Measurements from ENCODE around the gene RAD51B.
A peak's percentile ranks its signal among the peaks of the same experiment; 100 is the strongest.

The RAD51B gene

DNA sequence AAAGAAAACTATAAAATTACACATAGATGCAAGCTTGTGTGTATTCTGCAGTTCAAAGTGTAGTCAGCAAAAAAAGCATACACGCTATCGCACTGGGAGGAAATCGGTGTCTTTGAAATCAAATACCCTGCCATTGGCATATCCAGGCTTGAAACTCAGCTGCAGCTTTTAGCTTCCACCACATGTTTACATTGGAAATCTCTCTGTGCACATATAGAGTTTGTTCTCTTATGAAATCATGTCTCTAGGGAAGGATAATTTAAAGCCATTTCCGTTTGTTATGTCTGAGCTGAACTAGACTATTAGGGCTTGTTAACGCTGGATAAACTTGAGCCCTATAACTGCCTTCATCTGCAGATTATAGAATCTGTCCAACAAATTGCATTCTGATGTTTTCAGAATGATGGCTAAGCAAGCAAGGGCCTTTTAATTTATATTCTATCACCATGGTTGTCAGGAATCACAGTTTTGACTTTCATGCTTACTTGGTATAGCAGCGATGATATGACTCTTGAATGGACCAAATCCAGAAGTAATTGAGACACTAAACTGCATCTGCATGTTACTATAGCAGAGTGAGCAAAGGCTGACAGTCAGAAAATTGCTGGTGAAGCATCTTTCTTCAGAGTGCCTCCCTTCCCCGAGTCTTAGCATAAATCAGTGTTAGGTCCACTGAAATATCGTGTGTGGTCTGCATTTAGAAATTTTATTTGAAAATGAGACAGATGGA is 530.5 kb downstream of the RAD51B start:
- DNase-seq: peak; percentile 11

DNA sequence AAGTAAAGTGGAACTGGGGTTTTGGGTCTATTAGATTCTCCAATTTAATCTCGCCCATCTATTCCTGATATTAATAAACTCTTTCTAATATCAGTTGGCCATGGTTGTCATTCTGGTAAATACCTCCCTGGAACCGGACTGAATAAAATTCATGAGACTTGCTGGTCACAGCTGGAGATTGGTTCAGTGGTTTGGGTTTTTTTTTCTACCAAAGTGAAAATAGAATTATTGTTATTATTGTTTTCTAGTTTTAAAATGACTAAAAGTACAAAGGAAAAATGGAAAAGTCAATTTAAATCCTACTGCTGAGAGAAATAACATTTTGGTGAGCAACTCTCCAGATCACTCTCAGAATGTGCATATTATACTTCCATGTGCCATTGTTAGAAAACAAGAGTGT is 535.8 kb downstream of the RAD51B start:
- no peak for DNase-seq

DNA sequence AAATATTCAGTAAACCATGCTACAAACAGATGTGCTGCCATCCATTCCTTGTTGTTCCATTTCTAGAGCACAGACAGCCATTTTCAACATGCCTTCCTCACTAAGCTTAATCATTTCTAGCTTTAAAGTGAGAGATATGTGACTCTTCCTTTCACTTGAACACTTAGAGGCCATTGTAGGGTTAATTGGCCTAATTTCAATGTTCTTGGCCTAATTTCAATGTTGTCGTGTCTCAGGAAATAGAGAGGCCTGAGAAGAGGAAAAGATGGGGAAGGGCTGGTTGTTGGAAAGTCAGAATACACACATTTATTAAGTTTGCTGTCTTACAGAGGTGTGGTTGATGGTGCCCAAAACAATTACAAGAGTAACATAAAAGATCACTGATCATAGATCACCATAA is 538.2 kb downstream of the RAD51B start:
- no peak for DNase-seq

DNA sequence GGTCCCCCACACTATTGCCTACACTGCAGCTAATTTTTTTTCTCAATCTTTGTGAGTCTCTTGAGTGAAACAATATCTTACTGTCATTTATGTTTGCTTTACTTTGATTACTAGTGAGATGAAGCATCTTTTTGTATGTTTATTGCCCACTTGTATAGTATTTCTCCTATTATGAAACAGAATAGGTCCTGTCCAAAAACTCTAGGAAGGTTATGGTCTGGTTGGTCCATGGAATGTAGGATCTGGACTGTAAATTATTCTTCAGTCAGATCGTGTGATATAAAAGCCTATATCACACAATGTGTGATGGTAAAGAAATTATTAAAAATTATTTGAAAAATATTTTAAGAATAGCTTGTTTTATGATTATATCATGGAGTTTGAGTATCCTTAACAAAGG is 538.9 kb downstream of the RAD51B start:
- no peak for DNase-seq

DNA sequence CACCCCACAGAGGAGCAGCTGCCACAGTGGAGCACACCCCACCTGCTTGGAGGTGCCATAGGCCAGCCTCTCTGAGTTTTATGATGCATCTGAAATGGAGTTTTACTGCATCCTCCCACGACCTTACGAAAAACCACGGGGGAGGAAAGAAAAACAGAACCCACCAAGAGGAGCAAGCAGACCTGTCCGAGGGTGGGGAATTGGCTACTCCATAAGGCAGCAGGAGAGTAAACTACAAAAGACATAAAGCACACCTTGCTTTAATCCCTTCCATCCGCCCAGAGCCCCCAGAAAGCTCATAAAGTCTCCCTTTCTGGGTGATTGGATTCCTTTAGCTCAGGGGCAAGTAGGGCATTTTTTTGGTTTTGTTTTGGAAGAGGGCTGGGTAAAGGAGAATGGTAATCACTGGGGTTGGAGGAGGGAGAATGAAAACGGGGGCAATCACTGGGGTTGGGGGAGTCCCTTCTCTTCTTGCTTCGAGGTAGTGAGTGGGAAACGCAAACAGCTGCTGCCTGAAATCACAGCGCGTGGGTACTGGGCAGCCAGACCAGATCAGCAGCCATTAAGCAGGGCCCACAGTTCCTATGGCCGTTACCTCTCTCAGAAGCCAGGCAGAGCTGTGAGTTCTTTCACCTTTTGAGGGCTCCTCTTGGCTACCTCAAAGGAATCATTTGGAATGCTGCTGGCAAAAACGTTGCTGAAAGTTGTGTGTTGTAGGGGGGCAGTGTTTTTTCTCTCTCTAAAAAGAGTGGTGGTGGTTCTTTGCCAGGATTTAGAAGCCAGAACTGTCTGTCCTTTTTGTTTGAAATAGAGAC is 539.6 kb downstream of the RAD51B start:
- DNase-seq: no peak

DNA sequence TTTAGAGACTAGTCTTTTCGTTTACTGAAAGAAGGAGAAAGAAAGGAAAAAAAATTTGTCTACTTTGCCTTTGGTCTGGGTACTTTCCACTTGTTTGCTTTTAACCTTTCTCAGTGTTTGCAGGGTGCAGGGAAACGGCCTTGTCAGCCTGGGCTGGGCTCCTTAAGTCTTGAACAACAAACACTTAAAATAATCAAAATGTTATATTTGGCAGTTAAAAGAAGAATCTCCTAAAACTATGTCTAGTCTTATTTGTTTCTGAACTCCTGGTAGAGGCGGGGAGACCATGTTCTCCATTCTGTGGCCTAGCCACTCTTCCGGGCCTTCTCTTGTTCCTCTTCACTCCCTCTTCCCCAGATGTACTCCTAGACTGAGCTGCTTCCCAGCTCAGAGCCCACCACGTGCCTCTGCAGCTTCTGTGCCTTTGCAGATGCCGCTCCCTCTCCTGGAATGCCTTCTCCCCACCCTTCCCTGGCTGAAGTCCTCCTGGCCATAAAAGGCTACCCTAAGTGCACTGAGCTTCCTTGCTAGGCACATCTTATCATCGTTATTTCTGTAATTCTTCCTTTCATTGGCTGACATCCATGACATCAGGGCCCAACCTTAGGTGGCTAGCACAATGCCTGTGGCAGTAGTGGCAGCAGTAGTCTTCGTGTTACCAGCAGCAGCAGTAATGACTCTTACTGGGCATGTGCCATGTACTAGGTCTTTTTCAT is 540.4 kb downstream of the RAD51B start:
- DNase-seq: no peak

DNA sequence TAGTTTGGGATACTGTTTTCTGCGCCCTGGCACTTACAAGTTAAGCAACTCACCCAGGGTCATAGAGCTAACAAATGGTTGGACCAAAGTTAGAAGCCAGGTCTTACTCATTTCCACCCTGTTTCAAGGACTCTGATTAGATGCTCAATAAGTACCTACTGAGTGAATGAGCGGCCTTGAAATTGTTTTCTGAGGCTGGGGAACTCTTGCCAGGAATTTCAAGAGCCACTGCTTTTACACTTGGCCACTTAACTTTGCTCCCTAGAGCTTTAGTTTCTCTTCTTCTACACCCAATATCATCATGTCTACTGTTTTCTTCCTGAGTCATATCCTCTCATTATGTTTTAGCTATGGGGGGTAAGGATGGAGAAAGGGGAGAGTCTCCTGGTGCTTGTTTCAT is 541.7 kb downstream of the RAD51B start:
- no peak for DNase-seq

DNA sequence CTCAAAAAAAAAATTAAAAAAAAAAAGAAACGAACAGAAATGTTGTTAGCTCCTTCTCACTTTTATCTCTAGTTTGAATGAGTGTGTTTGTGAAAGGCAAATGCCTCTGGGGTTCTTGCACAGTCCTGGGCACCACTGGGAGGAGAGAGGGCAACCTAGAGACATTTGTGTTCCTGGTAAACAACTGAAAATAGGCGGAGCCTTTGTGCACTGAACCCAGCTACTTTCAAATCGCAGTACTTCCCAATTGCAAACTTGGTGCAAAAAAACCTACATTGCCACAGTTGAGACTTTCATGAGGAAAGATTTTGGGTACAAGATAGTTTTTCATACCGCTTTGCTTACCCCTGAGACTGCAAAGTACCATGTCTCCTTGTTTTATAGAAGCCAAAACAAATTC is 543.3 kb downstream of the RAD51B start:
- no peak for DNase-seq

DNA sequence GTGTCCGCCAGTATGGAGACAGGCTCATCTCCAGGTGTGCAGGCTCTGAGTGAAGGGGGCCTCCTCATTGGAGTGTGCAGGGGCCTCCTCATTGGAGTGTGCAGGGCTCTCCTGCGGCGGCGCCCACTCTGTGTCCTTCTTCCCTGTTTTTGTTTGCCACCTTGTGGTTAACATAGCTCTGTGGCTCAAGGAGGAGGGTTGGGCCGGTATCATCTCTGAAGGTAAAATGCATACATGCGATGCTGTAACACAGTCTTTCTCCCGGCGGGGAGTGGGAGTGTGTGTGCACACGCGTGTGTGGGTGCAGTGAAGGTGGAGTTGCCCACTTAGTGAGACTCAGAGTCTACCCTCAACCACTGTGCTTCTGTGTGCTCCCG is 543.9 kb downstream of the RAD51B start:
- no peak for DNase-seq

DNA sequence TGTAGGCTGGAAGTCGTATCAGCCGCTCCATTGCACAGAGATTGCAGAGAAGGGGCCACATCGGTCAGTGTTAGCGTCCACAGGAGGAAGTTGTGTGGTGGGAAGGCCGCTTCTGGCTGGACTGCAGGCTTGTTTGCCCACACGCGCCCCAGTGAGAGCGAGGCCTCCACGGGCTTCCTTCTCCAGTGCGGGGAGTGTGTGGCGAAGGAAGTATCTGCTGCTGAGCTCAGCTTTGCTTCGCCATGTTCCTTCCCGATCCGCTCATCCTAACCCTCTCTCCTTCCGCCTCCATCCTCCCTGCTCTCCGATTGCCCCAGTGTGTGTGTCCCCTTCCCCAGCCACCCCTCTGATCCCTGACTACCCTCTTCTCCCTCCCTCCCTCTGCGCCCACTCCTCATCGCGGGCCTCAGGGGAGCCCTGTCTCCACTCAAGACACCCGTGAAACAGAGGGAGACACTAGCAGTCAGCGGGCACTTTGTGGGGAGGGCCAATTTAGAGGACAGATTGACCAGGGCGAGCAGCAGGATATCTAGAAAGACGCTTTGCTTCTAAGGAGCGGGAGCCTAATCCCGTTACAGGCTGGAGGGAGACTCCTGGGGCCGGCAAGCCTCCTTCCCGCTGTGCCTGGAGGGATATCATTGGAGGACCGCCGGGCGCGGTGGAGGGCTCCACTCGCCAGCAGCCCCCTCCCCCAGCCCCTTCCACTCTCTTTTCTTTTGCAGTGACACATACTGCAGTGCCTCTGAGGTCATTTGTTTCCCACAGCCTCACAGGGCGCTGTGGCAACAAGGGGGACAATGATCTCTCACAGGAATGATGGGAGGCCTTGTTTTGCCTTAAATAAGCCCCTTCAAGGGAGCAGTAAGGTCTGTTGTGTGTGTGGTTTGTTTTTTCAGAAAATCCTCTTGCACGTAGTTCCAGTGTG is 544.5 kb downstream of the RAD51B start:
- DNase-seq: no peak

DNA sequence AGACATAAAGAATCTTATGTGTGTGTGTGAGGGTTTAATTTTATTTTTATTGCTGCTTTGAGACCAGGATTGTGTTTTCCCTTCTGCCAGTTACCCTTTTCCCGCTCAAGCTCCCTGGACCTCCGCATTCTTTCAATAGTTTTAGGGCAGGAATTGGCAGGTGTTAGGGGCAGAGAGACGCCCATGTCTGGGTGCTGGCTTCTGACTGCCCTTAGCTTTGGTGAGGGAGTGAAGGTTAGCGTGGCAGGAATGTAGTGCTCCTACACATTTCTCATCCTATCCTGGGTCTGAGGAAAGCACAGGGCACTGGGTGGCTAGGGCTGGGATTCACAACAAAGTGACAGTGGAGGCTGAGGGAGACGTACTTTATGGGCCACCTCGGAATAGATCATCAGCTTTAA is 545.2 kb downstream of the RAD51B start:
- DNase-seq: no peak

DNA sequence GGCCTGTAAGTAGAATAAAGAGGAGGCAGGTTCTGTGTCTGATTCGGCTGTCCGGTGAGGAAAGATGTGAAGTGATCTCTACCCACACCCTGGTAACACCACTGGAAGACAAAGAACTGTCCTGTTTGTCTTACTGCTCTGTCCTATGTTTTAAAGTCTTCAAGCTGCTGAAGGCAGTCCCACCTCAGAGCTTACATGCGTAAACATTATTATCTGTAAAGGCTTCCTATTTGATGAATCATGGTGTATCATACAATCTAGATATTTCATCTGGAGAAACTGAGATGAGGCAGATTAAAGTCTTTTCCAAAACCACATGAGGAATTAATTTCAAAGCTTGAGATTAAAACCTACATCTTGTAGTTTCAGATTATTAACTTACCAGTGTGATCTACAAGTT is 545.6 kb downstream of the RAD51B start:
- no peak for DNase-seq

DNA sequence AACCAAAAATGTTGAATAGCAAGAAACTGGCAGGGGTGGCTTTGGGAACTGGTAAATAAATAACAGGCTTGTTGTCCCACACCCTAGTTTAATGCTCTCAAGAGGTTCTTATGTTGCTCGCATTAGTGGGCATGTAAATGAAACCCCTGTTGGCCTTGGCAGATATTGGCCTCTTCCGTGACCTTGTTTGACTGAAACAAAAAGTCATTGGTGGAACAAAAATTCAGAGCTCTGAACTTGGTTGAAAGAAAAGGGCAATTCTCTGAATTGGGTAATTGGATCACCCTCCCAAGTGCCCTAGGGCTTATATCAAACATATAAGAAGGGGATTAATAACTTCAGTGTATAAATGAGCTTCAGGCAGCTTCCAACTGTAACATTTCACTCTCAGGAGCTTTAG is 547.1 kb downstream of the RAD51B start:
- no peak for DNase-seq

DNA sequence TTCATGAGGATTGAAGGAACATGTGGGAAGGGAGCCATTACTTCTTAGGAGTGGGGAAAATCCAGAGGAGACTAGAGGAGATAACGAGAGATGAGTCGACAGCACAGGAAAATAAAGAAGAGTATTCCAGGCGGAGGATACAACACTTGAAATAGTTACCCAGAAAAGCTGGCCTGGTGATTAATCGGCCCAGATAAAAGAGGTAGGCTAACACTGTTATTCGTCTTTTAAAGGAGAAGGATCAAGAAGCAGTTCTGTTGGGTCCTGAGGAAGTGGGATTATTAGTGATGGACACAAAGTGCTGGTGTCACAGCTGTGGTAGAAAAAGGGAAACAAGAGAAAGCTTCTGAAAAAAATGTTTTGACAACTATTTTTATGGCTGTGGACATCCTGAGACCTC is 548.0 kb downstream of the RAD51B start:
- no peak for DNase-seq

DNA sequence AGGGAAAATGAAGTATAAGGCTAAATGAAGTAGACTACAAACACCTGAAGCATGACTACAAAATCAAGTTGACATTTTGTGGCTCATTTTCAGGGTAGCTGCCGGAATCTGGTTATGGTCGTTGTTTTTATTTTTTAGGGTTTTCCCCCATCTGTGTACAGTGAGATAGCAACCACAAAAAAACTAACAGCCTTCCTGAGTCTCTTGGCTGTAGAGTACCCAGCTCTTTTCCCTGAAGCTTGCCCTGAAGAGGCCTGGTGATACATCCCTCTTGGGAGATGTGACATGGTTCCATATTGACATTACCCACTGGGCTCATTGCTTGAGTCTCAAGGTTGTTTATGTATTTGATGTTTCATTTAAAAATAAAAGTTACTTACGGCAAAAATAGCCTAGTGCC is 549.3 kb downstream of the RAD51B start:
- no peak for DNase-seq

DNA sequence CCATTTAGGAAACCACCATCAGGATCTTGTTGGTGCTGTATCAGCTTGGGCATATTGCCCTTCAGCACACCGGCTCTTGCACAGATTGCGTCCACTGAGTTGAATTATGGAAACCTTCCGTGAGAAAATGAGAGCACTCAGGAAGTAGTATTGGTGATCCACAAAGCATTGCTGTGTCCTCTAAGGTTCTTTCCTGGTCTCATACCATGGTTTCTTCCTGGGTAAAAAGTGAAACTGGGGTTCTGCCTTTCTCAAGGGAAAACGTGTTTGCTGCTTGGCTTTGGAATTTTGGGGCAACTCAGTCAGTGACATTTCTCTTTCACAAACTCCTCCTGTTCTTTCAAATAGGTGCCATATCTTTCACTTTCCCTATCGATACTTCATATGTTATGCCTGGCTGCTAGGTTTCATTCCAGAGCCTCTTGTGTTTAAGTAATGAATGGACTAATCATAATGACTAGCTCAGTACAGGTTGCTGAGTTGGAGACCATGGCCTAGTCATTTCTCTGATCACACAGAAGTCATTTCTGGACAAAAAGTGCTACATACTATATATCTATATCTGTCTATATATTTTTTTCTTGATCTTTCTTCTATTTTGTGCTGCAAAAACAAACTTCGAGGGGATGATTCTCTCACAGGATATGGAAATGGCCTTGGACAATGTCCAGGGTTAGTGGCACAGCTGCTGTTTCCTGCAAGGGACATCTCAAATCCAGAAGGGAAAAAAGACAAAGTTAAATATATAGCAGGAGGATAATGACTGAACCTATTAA is 549.9 kb downstream of the RAD51B start:
- DNase-seq: no peak

DNA sequence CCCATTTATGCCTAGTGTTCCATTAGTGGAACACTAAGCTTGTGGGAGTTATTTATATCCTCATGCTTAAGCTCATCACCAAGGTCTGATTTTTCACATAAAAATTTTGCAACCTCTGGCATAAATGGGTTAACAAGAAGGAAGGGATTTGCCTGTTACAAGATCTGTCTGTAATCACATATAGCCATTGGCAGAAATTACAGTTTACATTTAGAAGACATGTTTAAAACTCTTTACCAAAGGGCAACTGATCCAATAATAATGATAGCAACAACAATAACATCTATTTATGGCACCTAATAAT is 550.4 kb downstream of the RAD51B start:
- no peak for DNase-seq

DNA sequence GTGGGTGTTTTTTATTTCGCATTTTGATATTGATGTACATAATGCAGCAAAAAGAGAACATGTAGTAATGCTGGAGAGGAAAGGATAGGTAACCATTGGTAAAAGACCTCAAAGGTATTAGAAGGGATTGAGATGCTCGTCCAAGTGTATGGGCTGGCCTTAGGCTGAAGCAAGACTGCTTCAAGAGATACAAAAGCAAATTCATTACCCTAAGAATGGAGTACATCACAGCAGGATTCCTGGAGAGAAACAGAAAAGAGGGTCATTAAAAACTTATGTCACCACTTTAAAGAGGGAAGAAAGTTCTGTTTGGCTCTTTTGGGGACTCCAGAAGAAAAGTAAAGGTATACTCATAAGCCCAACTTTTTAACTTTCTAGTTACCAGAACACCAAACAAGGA is 552.8 kb downstream of the RAD51B start:
- DNase-seq: no peak

DNA sequence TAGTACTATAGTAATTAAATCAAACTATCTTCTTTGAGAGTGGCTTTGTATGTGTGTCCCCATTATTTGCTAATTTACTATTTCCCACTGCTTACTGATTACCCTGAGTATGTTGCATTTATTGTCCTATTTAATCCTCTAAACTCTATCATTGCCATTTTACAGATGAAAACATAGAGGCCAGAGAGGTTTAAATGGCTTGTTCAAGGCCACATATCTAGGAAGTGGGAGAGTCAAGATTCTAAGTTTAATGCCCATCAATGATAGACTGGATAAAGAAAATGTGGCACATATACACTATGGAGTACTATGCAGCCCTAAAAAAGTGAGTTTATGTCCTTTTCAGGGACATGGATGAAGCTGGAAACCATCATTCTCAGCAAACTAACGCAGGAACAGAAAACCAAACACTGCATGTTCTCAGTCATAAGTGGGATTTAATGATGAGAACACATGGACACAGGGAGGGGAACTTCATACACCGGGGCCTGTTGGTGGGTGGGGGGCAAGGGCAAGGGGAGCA is 553.6 kb downstream of the RAD51B start:
- DNase-seq: no peak

DNA sequence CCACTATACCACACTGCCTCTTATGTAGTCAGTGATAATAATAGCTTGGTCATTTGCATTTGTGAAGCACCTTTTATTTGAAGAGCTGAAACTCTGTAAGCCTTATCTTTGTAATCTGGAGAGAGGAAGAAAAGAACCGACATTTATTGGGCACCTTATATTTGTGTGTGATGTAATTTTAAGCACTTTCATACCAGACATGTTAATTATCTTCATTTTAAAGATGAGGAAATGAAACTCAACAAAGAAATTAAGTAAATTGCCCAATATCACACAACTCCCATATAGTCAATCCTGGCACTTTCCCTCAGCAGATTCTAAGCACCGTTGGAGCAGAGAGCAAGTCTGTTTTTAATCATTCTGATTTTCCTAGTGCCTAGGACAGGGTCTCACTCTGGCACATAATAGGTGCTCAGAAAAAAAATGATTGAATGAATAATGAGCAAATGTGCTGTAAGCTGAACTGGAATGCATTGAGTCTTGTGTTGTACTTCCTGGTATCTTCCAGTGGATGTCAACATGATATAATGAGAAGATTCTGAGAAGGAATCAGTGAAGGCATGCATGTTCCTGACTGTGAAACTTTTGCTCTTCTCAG is 554.4 kb downstream of the RAD51B start:
- no peak for DNase-seq

DNA sequence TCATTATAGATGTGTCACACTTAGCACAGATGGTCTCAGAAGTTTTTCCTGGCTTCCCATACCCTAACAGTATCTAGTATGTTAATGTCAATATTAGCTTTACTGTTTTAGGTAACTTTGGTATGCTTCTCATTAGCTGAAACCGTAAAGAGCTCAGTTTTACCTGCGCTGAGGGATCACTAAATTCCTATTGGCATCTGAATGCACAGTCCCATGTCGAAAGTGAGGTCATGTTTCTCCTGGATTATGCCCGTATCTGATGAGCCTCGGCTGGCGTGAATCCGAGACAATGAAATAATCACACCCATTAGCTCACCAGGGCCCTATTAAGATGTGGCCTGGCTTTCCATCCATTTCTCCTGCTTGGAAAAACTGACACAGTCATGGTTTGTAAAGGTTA is 555.1 kb downstream of the RAD51B start:
- no peak for DNase-seq

DNA sequence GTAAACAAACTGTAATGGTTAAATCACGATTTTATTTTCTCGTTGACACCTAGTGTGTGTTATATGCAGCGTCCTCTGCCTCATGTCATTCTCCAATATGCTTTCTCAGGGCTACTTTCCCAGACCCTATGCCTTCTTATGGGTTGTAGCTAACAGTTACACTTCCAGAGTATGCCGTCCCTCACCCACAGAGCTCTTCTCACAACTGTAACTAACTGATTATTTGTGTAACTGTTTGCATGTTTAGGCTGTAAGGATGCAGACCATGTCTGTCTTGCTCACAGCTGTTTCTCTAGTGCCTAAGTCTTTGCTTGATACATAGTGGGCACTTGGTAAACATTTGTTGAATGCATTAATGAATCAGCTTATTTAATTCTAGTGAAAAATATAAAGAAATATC is 555.8 kb downstream of the RAD51B start:
- DNase-seq: no peak

Data from NCI-H510A (cell line).